HepG2 (cell line): ENCODE results near the gene CAMSAP3. TPM values are rescaled to one million over a fixed set of nuclear protein-coding genes. Genes with fewer than 3 reads are reported as not detected.

Source experiments
- ATAC-seq: fragments of 200-7000 bp; cut with Tn5 transposase; 3 replicates; pipeline ENCODE4 v1.9.1; 2020; ENCODE audit warnings: mild to moderate bottlenecking, moderate library complexity
- BruUV-seq: library from RNA; stranded (reverse); fragments of 400-500 nt; replicated peaks from 2 replicates; lab custom pipeline; 2021; lab: Mats Ljungman, UMichigan
- CTCF ChIA-PET: fragments of 300-600 bp; formaldehyde crosslinking; extraction: SDS; loops from one replicate; lab custom pipeline; 2021; ENCODE audit warnings: low total read pairs, inconsistent platforms, low intra/inter-chr PET ratio; lab: Yijun Ruan, JAX
- POLR2A ChIA-PET: fragments of 350-600 bp; sonication (Branson Sonifier 250); formaldehyde crosslinking; loops from one replicate; lab custom pipeline; 2020; ENCODE audit warnings: antibody characterized with exemption, inconsistent platforms; lab: Yijun Ruan, JAX
- DNase-seq: peaks from one replicate; pipeline ENCODE4 v3.0.0-alpha.2; 2015; ENCODE audit warnings: low spot score
- FAIRE-seq: peaks from 3 replicates; lab custom pipeline; 2011; peaks lifted over from hg19 to GRCh38; lab: Jason Lieb, UNC
- H2AFZ ChIP-seq: one replicate; pipeline ENCODE4 v1.6.1; 2011; ENCODE audit warnings: low read length, inconsistent platforms
- H3K27ac ChIP-seq: fragments of 300-600 bp; 3 replicates; pipeline ENCODE4 v1.8.0; 2011; ENCODE audit warnings: mixed run types, mild to moderate bottlenecking, mixed read lengths, low read length, inconsistent platforms; ENCODE audit not compliant: insufficient read depth; ENCODE audit errors: extremely low read length
- H3K27me3 ChIP-seq, 2 experiments: fragments of 200-600 bp in 1 of 2; 2 replicates in 1 of 2; 3 replicates in 1 of 2; pipeline versions ENCODE4 v1.6.0 to v1.8.0; 2011; ENCODE audit warnings: low read length in 2 of 2, mild to moderate bottlenecking in 2 of 2, moderate library complexity in 2 of 2, inconsistent platforms in 1 of 2; ENCODE audit not compliant: insufficient read depth in 2 of 2, control insufficient read depth in 1 of 2
- H3K36me3 ChIP-seq, 2 experiments: fragments of 200-600 bp in 1 of 2; replicated peaks in 1 of 2; 2 replicates in 1 of 2; 3 replicates in 1 of 2; pipeline versions ENCODE4 v1.5.1 to v1.8.0; 2011; ENCODE audit warnings: low read length in 2 of 2, inconsistent platforms in 1 of 2; ENCODE audit not compliant: insufficient read depth in 2 of 2, control insufficient read depth in 1 of 2
- H3K4me1 ChIP-seq: 2 replicates; pipeline ENCODE4 v1.5.1; 2012; ENCODE audit warnings: low read length, inconsistent platforms; ENCODE audit not compliant: insufficient read depth
- H3K4me2 ChIP-seq: 2 replicates; pipeline ENCODE4 v1.6.0; 2011; ENCODE audit warnings: low read depth, low read length, inconsistent platforms
- H3K4me3 ChIP-seq, 3 experiments: fragments of 200-600 bp in 1 of 3; sonication (generic), shearing (Covaris generic) in 1 of 3; replicated peaks in 1 of 3; 2 replicates each; pipeline ENCODE4 v1.5.1; 2011 to 2016; ENCODE audit warnings: low read length in 3 of 3, inconsistent platforms in 2 of 3, low read depth in 2 of 3, mild to moderate bottlenecking in 2 of 3, control low read depth in 1 of 3, mixed read lengths in 1 of 3; ENCODE audit not compliant: insufficient read depth in 1 of 3
- H3K79me2 ChIP-seq: one replicate; pipeline ENCODE4 v1.6.1; 2011; ENCODE audit warnings: low read length, inconsistent platforms; ENCODE audit not compliant: insufficient read depth
- H3K9ac ChIP-seq: 2 replicates; pipeline ENCODE4 v1.6.0; 2011; ENCODE audit warnings: mild to moderate bottlenecking, low read depth, low read length, inconsistent platforms; ENCODE audit not compliant: insufficient read depth
- H3K9me3 ChIP-seq: 2 replicates; pipeline ENCODE4 v1.5.1; 2012; ENCODE audit warnings: mild to moderate bottlenecking, low read length
- H4K20me1 ChIP-seq: 2 replicates; pipeline ENCODE4 v1.6.0; 2011; ENCODE audit warnings: inconsistent platforms, mild to moderate bottlenecking, low read length, moderate library complexity; ENCODE audit not compliant: insufficient read depth
- GATAD1 ChIP-seq: IDR thresholded peaks from 2 replicates; pipeline ENCODE4 v1.6.1; 2016; ENCODE audit warnings: missing genetic modification reagents, missing compliant biosample characterization
- HOXA5 ChIP-seq: sonication (generic); formaldehyde crosslinking; IDR thresholded peaks from 2 replicates; pipeline ENCODE4 v1.4.0; 2020; ENCODE audit warnings: missing genetic modification reagents
- HOXA9 ChIP-seq: sonication (generic); formaldehyde crosslinking; IDR thresholded peaks from 2 replicates; pipeline ENCODE4 v1.8.1; 2022; ENCODE audit warnings: missing genetic modification reagents, mild to moderate bottlenecking, moderate library complexity, borderline replicate concordance
- LBX2 ChIP-seq: sonication (generic); formaldehyde crosslinking; IDR thresholded peaks from 2 replicates; pipeline ENCODE4 v1.5.0; 2020; ENCODE audit warnings: missing genetic modification reagents, mild to moderate bottlenecking, borderline replicate concordance
- MAZ ChIP-seq, 2 experiments: sonication (generic) in 1 of 2; formaldehyde crosslinking in 1 of 2; IDR thresholded peaks; 2 replicates each; pipeline versions ENCODE4 v1.5.0 to v1.6.1; 2012 to 2020; ENCODE audit warnings: low read depth in 2 of 2, mild to moderate bottlenecking in 2 of 2, borderline replicate concordance in 1 of 2, improper control_type of control experiment in 1 of 2, low read length in 1 of 2, missing genetic modification reagents in 1 of 2, moderate library complexity in 1 of 2
- NR3C1 ChIP-seq: sonication (generic); formaldehyde crosslinking; IDR thresholded peaks from 2 replicates; pipeline ENCODE4 v1.4.0; 2020; ENCODE audit warnings: missing genetic modification reagents
- PLRG1 ChIP-seq: fragments of 450-650 bp; conservative IDR thresholded peaks from 2 replicates; pipeline ENCODE4 v1.6.1; 2016
- POLR2AphosphoS2 ChIP-seq: IDR thresholded peaks from 2 replicates; pipeline ENCODE4 v1.6.1; 2011; ENCODE audit warnings: low read depth, low read length, improper control_type of control experiment
- RAD21 ChIP-seq: fragments of 450-650 bp; formaldehyde crosslinking; IDR thresholded peaks from 2 replicates; pipeline ENCODE4 v1.5.0; 2020; ENCODE audit warnings: mild to moderate bottlenecking
- SNAI1 ChIP-seq: sonication (generic); formaldehyde crosslinking; IDR thresholded peaks from 2 replicates; pipeline ENCODE4 v1.5.0; 2020; ENCODE audit warnings: mild to moderate bottlenecking, missing genetic modification reagents, borderline replicate concordance
- TEAD2 ChIP-seq: sonication (generic); formaldehyde crosslinking; IDR thresholded peaks from 2 replicates; pipeline ENCODE4 v1.9.0; 2021; ENCODE audit warnings: missing genetic modification reagents
- ZHX2 ChIP-seq, 2 experiments: sonication (generic) in 1 of 2; formaldehyde crosslinking in 1 of 2; IDR thresholded peaks; 2 replicates each; pipeline versions ENCODE4 v1.6.1 to v1.9.0; 2014 to 2022; ENCODE audit warnings: antibody characterized with exemption in 1 of 2, borderline replicate concordance in 1 of 2, inconsistent platforms in 1 of 2, low read depth in 1 of 2, missing genetic modification reagents in 1 of 2
- ZNF317 ChIP-seq: sonication (generic); formaldehyde crosslinking; IDR thresholded peaks from 2 replicates; pipeline ENCODE4 v1.5.0; 2020; ENCODE audit warnings: mild to moderate bottlenecking, missing genetic modification reagents
- ZNF644 ChIP-seq: IDR thresholded peaks from 2 replicates; pipeline ENCODE4 v1.6.1; 2016; ENCODE audit warnings: low read depth
- WGBS: methylation state at CpG from one replicate; pipeline ENCODE4 v1.1.6; 2017; ENCODE audit warnings: low lambda C conversion rate; 5-methylcytosine and 5-hydroxymethylcytosine counted together
- in situ Hi-C: cut with HindIII; loops from 2 replicates; pipeline ENCODE4 v1.10.0; 2017; ENCODE audit warnings: low pct_unique_long_range_greater_than_20kb; ENCODE audit not compliant: extremely low pct_ligation_motif_present
- intact Hi-C: fragments of 100-400 bp; cut with micrococcal nuclease; formaldehyde crosslinking; loops from one replicate; pipeline ENCODE4 v1.10.0; 2022; ENCODE audit not compliant: unreplicated experiment
- polyA plus RNA-seq, 8 experiments: library from polyadenylated mRNA; depleted of rRNA in 3 of 8; stranded (reverse) in 7 of 8; unstranded in 1 of 8; fragments of >200 nt; fragmentation: Illumina TruSeq in 4 of 8; extraction: Trizol in 4 of 8; gene quantifications; 2 replicates each; pipeline versions ENCODE4 v1.2.1 to v1.2.3, GENCODE V29; 2011 to 2016; ENCODE audit warnings: low read depth in 4 of 8, missing spikeins in 1 of 8, mixed read lengths in 1 of 8; ENCODE audit not compliant: insufficient read depth in 1 of 8
- total RNA-seq, 5 experiments: library from RNA; depleted of rRNA; stranded (reverse); fragments of >200 nt; fragmentation: Illumina TruSeq; extraction: Trizol; gene quantifications; 2 replicates each; pipeline ENCODE4 v1.2.3, GENCODE V29; 2016; ENCODE audit warnings: low read depth in 1 of 5
- TF ChIP-seq, protein P1 (sequence below): sonication (generic); formaldehyde crosslinking; IDR thresholded peaks from 2 replicates; pipeline ENCODE4 v1.4.0; 2020; ENCODE audit warnings: missing genetic modification reagents, borderline replicate concordance

Gene CAMSAP3
- total and polyA plus RNA-seq, 2 of the 13 experiments (the other 11 are each of a cell fraction or from before 2014, with no cell fraction given): 10.8 to 11.8 TPM

GRCh38 chr19:7636691-7637373 lies 41.2 kb downstream of the CAMSAP3 start, which contains the start of gene STXBP2:
TSS of gene STXBP2 (plus strand) at chr19:7637110. CDS start at chr19:7637150, 40 bp downstream.
- intact Hi-C loops (no loop called here), in situ Hi-C loops (no loop called here)
- H2AFZ ChIP-seq: no peak within 1 kb of the TSS
- 12% methylated on average over 24 of the region's 61 CpGs for WGBS
- H3K79me2 ChIP-seq: peaks cover 7% of the 10 kb centered on the region
- FAIRE-seq (no peak), ATAC-seq (peak; percentile 80), DNase-seq (peak; percentile 61)
- H3K4me2 ChIP-seq: peak within 1 kb of the TSS; percentile 78
- peaks cover 23% of the 10 kb centered on the region for H3K4me1 ChIP-seq
- peak within 1 kb of the TSS; percentile 93 to 96 (median 95) for H3K4me3 ChIP-seq
- no peaks in the 10 kb centered on the region; the same call in 1 of the 2 replicates for H4K20me1 ChIP-seq
- CTCF ChIA-PET: no interaction called here
- peak within 1 kb of the TSS; percentile 61 for H3K27ac ChIP-seq
- H3K9me3 ChIP-seq: no peaks in the 10 kb centered on the region
- H3K9ac ChIP-seq: peak within 1 kb of the TSS; percentile 85
- BruUV-seq: no TSS peak
- POLR2A ChIA-PET: interaction anchor here (0.7 to 1.5 kb wide), 3 partner anchors 15 to 44 kb away, joined by 4 to 12 read pairs (median 7); partner anchors contain the start of genes CAMSAP3 and TRAPPC5
- H3K36me3 ChIP-seq: peaks cover 0 to 1% of the 10 kb centered on the region in 2 experiments; a peak in 2 of 5 replicates
- no peaks in the 10 kb centered on the region; a peak in 1 of 5 replicates for H3K27me3 ChIP-seq
- peak; percentile 89; the same call in 1 of the 2 replicates for TF ChIP-seq LBX2 (CRISPR knock-in tag)
- no peak for TF ChIP-seq TEAD2
- TF ChIP-seq HOXA9: no peak
- TF ChIP-seq NR3C1 (CRISPR knock-in tag): no peak
- no peak for TF ChIP-seq ZHX2 (IDR thresholded peaks at IDR 0.05; ENCODE audit: low read depth)
- TF ChIP-seq ZHX2 (CRISPR knock-in tag; IDR thresholded peaks at IDR 0.05; ENCODE audit: borderline replicate concordance): no peak
- TF ChIP-seq POLR2AphosphoS2: no peak
- TF ChIP-seq, protein P1, sequence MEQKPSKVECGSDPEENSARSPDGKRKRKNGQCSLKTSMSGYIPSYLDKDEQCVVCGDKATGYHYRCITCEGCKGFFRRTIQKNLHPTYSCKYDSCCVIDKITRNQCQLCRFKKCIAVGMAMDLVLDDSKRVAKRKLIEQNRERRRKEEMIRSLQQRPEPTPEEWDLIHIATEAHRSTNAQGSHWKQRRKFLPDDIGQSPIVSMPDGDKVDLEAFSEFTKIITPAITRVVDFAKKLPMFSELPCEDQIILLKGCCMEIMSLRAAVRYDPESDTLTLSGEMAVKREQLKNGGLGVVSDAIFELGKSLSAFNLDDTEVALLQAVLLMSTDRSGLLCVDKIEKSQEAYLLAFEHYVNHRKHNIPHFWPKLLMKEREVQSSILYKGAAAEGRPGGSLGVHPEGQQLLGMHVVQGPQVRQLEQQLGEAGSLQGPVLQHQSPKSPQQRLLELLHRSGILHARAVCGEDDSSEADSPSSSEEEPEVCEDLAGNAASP (CRISPR knock-in tag): no peak
- TF ChIP-seq MAZ (IDR thresholded peaks at IDR 0.05; ENCODE audit: borderline replicate concordance, low read depth, low read length): 0 out of 2 replicates have a peak, but pooled peaks have one; percentile 34
- 0 out of 2 replicates have a peak, but pooled peaks have one; percentile 62 for TF ChIP-seq MAZ (CRISPR knock-in tag; IDR thresholded peaks at IDR 0.05; ENCODE audit: low read depth)
- no peak for TF ChIP-seq RAD21 (CRISPR knock-in tag)
- no peak for TF ChIP-seq PLRG1
- TF ChIP-seq SNAI1 (CRISPR knock-in tag): no peak
- TF ChIP-seq ZNF644 (CRISPR knock-in tag): no peak
- 0 out of 2 replicates have a peak, but pooled peaks have one; percentile 43 for TF ChIP-seq ZNF317 (CRISPR knock-in tag)
- TF ChIP-seq HOXA5 (CRISPR knock-in tag): no peak
- peak; percentile 44 for TF ChIP-seq GATAD1 (CRISPR knock-in tag)
